GM21576 (cell line): ENCODE results near the gene PDE8B.

Experiments
- ATAC-seq: cut with Tn5 transposase; IDR thresholded peaks from one replicate; pipeline ENCODE4 v1.9.1; 2021; ENCODE audit warnings: mild to moderate bottlenecking, moderate library complexity; ENCODE audit not compliant: unreplicated experiment

The PDE8B gene

DNA sequence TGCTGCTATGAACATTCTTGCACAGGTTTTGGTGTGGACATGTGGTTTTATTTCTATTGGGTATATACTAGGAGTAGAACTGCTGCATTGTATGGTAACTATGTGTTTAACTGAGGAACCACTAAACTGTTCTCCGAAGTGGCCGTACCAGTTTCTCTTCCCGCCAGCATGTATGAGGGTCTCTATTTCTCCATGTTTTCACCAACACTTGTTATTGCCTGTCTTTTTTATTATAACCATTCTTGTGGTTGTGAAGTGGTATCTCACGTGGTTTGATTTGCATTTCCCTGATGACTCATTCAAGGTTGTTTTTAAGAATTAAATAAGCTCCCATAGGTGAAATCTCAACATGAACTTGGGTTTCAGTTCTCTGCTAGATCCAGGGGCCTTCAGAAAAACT is 19.4 kb downstream of the PDE8B start:
- ATAC-seq = no peak

DNA sequence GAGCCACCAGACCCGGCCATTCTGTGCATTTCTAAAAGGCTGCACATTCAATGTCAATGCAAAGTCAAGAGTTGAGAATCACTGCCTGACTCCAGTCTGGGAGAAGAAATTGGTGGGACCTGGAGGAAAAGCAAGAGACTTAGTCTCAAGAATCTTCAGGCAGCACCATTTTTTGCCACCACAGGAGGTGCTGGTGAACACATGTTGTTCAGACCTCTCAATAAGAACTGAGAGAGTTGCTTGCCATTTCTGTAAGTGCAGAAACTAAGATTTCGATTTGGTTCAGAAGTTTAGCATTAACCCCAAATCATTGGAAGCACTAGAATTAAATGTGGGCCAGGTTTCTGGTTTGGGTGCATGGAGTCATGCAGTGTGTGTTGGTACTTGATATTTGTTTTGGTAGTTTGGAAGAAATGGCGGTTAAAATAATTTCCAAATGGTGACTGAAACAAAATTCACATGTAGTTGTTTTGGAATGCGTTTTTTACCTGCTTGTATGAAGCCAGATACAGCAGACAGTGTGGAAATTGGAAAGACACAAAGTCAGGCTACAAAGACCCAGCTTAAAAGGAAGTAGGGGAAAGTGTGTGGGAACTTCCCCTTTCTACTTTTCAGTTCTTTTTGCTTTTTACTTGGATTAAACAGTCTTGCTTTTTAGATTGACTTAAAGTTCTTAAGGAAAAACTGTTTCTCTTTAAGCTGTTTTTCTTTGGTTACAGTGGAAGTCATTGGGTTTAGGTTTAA is 20.4 kb downstream of the PDE8B start:
- no peak for ATAC-seq

DNA sequence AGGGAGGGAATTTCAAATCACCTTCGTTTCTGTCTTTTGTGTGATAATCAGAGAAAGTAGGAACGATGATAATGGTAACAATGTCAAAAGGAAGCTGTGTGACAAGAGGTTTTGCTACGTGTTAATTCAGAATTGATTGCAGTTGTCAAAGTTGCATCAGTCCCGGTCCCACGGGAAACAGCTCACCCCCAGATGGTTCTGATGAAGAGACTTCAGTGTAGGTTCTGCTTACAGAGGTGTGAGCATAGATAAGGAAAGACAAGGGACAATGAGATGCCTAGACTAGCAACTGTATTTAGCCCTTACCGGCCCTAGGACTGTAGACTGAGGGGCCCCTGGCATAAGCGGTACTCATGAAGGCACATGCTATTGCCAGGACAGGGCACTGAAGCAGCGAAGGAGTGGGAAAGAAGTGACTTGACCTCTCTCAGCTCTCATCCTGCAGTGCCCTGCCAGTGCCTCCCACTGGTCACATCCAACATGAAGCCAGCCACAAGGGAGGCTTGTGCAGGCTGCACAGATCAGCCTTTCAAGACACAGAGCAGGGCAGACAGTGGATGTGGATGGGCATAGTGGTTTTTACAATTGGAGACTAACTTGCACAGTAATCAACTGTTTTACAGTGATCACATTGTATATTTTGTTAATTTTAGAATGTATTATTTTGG is 21.1 kb downstream of the PDE8B start:
- ATAC-seq = no peak

- ATAC-seq = no peak
These were observed 22.3 kb downstream of the PDE8B start for GRCh38 chr5:77232574-77233358.

DNA sequence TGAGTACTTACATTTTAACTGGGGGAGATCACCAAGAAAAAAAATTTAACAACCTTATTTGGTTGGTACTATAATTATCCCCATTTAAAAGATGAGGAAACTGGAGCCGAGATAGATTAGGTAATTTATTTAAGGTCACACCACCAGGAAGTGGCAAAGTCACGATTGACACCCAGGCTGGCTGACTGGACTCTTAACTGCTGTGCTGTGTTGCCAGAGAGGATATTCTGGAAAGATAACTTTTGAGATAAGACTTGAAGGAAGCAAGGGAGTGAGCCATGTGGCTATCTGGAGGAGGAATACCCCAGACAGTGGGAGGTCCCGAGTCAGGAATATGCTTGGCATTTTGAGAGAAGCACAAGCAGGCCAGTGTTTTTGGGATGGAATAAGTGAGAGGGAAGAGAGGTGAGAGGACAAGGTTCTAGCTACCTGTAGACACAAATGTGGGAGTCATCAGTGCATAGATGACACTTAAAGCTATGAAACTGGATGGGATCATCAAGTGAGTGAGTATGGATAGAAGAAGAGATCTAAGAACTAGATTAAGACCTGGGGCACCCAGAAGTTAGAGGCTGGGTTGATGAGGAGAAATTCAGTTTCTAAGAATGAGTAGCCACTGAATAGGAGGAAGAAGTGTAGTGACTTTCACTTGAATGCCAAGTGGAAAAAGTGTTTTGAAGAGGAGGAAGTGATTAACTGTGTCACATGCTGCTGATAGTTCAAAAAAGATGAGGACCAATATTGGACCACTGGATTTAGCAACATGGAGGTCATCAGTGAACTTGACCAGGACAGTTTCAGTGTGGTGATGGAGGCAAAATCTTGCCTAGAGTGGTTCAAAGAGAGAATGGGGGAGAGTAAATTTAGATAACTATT is 25.6 kb downstream of the PDE8B start:
- ATAC-seq = no peak

DNA sequence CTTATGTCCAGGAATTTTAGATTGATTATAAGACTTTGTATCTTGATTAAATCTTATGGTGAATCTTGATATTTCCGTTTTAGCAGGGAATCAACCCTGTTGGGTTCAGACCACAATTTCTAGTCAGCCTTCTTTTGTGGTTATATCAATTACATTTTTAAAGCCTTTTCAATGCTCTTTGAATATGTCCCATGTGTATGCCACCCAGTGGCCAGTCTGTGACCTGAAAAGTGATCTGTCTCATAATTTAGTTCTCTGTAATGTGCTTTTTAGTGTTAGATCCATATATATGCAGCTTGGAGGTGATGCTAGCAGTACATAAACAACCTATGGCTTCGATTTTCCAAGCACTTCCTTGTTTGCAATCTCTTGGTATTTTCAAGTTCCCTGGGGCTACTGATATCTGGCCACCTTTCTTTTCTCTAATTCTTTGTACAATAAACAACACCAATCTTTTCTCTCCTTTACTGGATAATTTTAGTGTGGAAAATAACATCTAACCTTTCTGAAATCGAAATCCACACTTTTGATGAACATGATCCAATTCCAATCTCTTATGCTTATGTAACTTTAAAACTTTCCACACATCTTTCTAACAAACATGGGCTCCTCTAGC is 28.8 kb downstream of the PDE8B start:
- ATAC-seq = no peak

DNA sequence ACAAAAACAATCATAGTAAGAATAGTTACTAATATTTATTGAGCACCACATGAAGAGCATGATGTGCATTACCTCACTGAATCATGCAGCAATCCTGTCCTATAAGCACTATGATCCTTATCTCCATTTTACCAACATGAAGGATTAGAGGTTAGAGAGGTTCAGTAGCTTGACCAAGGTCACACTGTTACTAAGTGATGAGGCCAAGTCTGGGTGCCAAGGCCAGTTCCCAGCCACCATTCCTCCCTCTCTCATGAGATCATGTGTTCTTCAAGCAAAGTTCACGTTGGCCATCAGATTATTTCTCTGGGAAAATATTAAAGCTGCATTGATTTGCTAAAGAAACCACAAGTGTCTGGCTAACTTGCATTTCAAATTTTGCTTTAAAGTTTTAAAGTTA is 31.0 kb downstream of the PDE8B start:
- no peak for ATAC-seq

GRCh38 chr5:77249475-77249874 is 39.0 kb downstream of the PDE8B start:
- ATAC-seq = no peak

DNA sequence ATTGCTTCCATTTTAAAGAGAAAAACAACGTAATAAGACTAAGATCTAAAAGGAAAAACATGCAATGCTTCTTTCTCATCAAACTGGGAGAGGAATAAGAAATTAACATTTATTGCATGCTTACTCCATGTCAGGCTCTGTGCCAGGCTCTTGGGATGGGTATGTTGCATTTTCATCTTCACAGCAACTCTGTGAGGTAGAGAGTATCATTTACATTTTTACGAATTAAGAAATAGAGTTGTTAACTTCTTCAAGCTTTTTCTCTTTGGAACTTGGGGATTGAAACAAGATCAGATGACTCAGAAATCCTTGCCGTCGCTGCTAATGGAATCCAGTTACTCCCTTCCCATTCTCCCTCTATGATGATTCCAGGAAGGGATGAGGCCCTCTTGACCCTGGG is 39.5 kb downstream of the PDE8B start:
- ATAC-seq = no peak

- no peak for ATAC-seq
These were observed 41.4 kb downstream of the PDE8B start for GRCh38 chr5:77251921-77252320.

DNA sequence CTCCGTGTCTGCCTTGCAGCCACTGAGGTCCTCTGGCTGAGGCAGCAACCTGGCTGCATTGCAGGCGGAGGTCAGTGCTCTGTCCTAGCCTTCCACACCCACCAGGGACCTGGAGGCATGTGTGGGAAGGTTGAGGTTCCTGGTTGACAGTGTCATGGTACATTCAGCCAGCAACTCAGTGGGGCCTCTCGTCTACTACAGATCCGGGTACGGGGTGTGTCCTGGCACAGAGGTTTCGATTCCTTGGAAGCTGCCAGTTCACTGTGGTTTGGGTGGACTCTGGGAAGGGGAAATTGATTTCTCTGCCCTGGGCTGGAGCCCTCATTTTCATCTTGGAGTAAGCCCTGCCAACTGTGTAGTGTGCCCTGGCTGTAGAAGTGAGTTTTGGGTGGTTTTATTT is 45.1 kb downstream of the PDE8B start:
- ATAC-seq = no peak

GRCh38 chr5:77256406-77256805 is 45.9 kb downstream of the PDE8B start:
- no peak for ATAC-seq

DNA sequence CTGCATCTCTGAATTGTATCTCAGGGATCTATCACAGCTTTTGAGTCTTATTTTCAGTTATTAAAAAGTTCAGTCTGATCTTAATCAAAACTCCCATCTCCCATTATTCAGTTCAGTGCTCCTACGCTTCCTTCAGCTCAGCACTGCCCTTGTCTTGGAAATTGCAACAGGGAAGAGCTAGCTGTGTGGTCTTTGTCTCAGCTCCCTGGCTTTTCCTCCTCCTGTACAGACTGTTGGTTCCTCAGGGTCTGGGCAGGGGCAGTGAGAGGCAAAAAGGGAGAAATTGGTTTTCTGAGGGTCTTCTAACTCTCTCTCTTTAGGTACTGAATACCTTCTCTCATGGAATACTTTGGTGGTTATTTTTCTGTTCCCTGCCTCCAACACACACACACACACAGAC is 48.2 kb downstream of the PDE8B start:
- no peak for ATAC-seq

DNA sequence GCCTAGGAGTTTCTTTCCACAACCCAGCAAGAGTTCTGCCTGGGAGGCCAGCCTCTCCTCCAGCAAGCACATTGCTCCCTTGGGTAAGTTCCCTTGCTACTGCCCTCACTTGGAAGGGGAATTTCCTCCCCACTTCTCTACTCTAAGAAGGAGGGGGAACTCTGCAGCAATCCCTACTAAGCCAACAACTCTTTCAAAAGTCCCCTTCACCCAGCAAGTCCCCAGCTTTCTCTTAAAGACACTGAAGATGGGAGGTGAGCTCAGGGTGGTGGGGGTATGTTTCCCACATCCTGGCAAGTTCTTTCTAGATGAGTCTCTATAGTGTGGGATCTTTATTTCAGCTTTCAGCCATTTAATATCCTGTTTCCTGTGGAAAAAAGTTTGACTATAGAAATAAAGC is 49.0 kb downstream of the PDE8B start:
- no peak for ATAC-seq

- ATAC-seq = no peak
These were observed 52.2 kb downstream of the PDE8B start for GRCh38 chr5:77262697-77263096.

GRCh38 chr5:77266291-77266690 is 55.8 kb downstream of the PDE8B start:
- no peak for ATAC-seq

DNA sequence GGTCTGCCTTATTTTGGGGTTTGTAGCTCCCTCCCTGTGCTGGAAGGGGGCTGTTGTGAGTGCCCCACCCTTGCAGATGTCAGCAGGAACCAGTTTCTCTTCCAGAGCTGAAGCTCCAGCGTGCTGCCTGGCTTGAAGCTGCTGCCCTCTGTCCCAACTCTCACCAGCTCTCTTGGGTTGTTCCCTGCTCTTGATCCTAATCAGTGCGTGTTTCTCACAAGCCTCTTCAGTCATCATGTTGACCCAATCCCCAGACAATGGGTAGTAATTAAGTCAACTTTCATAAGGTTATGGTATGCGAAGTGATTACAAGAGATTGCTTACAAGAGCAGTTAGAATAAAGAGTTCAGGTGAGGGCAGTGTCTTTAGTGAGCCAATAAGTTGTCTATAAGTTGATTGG is 57.0 kb downstream of the PDE8B start:
- ATAC-seq = no peak

- no peak for ATAC-seq
These were observed 61.7 kb downstream of the PDE8B start for GRCh38 chr5:77272206-77272605.

DNA sequence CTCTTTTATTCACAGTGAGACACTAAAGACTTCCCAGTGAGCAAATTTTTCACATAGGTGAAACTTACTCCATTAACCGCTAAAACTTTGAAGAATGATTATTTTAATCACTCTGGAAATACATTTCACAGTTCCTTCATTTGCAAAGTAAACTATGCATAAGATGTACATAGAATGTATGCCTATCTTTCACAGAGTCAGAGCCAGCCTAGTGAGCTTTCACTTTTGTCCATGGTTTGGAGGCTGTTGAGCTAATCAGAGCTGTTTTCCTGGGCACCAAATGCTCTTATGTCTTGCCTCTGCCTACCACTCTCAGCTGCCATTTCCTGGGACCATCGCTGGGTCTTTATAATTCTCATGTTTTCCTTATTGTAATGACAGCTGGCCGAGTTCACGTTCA is 67.3 kb downstream of the PDE8B start:
- ATAC-seq = no peak

DNA sequence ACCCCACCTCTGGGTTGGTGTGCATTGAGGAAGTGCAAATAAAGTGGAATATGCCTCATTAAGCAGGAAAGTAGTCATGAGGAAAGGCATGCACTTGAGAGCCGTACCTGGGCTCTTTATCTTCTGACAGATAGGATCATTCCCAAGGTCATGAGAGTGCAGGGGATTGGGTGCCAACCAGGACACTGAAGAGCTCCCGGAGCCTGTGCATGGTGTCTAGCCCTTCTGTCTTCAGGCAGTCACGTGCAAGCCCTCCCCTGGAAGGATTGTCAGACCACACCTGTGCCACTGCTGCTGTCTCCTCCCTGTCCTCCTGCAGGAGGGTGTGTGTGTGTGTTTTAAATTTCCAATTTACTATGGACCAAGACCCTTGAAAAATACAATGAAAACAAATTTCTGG is 69.6 kb downstream of the PDE8B start:
- no peak for ATAC-seq

GRCh38 chr5:77281969-77282336 is 71.5 kb downstream of the PDE8B start:
- ATAC-seq = no peak
